ENCODE data around the gene YPEL2.

Gene YPEL2

DNA sequence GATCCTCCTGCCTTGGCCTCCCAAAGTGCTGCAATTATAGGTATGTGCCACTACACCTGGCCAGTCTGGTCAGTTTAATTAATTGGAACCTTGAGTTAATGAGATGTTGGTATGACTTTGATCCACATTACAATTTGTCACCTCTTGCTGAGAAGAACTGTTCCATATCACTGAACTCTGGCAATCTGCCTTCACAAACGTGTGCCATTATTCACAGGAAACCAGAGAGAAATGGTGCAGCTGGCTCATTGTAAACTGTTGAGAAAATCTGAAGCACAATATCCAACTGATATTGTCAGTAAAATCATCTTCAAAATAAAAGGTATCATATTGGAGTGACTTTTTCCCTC, 39.3 kb upstream of the YPEL2 start:
- Mint-ChIP-seq H3K27ac (no peak overlapping the region), H3K36me3 (ENCODE audit: low read depth) (no peaks in the 10 kb centered on the region), H3K4me3 (no peak overlapping the region), H3K9me3 (no peaks in the 10 kb centered on the region), H3K4me1 (no peaks in the 10 kb centered on the region), H3K27me3 (ENCODE audit: low read depth) (no peaks in the 10 kb centered on the region)
- TF ChIP-seq, protein P1, sequence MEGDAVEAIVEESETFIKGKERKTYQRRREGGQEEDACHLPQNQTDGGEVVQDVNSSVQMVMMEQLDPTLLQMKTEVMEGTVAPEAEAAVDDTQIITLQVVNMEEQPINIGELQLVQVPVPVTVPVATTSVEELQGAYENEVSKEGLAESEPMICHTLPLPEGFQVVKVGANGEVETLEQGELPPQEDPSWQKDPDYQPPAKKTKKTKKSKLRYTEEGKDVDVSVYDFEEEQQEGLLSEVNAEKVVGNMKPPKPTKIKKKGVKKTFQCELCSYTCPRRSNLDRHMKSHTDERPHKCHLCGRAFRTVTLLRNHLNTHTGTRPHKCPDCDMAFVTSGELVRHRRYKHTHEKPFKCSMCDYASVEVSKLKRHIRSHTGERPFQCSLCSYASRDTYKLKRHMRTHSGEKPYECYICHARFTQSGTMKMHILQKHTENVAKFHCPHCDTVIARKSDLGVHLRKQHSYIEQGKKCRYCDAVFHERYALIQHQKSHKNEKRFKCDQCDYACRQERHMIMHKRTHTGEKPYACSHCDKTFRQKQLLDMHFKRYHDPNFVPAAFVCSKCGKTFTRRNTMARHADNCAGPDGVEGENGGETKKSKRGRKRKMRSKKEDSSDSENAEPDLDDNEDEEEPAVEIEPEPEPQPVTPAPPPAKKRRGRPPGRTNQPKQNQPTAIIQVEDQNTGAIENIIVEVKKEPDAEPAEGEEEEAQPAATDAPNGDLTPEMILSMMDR (IDR thresholded peaks at IDR 0.05; ENCODE audit: unreplicated experiment in 3 of 3) = no peak

DNA sequence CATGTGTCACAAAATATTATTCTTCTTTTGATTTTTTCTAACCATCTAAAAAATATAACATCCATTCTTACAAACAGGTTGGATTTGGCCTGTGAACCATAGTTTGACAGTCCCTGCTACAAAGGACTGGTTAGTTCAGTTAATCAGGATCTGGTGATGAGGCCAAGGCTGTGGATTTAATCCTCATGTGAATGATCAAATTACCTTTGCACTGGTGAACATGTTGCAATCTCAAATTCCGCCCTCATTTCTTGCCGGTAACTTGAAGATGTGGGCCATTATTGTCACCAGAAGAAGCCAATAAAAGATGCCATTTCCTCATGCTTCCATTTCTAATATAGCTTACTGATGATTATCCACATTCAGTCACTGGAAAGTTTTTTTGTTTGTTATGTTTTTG, 35.3 kb upstream of the YPEL2 start:
- no peaks in the 10 kb centered on the region for H3K36me3 Mint-ChIP-seq (ENCODE audit: low read depth)
- H3K27me3 Mint-ChIP-seq (ENCODE audit: low read depth) = peaks cover 5% of the 10 kb centered on the region
- no peaks in the 10 kb centered on the region for H3K4me1 Mint-ChIP-seq
- H3K4me3 Mint-ChIP-seq = no peak overlapping the region
- H3K9me3 Mint-ChIP-seq = no peaks in the 10 kb centered on the region
- TF ChIP-seq, protein P1 (IDR thresholded peaks at IDR 0.05; ENCODE audit: unreplicated experiment in 3 of 3) = no peak
- no peak overlapping the region for H3K27ac Mint-ChIP-seq

DNA sequence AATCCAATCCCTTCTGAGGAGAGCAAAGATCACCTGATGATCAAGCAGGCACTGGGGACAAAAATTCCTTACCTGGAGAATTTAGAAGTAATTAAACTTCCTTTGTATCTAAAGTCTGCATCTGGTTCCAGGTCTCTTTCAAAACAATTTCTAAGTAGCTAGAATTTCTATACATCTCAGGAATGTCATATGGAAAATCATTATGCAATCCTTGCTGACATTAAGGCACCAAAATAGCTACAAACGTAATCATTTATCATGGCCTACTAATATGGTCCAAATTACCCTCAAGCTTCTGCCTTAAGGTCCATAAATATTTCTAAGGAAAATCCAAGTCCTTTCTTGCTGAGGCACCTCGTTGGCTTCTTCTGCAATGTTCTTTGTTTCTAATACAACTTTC, 32.9 kb upstream of the YPEL2 start:
- H3K9me3 Mint-ChIP-seq = no peaks in the 10 kb centered on the region
- H3K4me3 Mint-ChIP-seq = no peak overlapping the region
- TF ChIP-seq, protein P1 (IDR thresholded peaks at IDR 0.05; ENCODE audit: unreplicated experiment in 3 of 3) = no peak
- no peaks in the 10 kb centered on the region for H3K36me3 Mint-ChIP-seq (ENCODE audit: low read depth)
- H3K4me1 Mint-ChIP-seq = no peaks in the 10 kb centered on the region
- no peak overlapping the region for H3K27ac Mint-ChIP-seq
- H3K27me3 Mint-ChIP-seq (ENCODE audit: low read depth) = peaks cover 5% of the 10 kb centered on the region

DNA sequence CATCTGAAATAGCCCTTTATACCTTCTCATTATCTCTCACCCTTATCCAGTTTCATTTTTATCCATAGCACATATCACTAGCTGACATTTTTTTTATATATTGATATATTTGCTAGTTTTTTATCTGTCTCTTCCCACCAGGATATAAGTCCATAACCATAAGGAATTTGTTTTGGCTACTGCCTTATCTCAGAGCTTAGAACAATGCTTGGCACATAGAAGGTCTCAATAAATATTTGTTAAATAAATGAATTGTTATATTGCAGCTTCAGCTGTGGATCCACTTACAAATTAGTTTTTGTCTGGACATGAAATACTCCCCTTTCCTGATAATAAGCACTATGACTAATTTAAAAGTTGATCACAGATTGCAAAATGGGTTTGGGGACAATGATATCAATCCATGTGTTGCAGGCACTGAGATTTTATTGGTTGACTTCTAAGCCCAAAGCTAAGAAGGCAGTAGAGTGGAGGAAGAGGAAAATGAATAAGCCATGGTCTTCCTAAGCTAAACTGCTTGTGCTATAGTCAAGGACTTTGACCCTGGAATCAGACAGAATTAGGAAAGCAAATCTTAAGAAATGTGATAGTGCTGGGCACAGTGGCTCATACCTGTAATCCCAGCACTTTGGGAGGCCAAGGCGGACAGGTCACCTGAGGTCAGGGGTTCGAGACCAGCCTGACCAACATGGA, 31.9 kb upstream of the YPEL2 start:
- Mint-ChIP-seq H3K4me3 (no peak overlapping the region), H3K27me3 (ENCODE audit: low read depth) (peaks cover 5% of the 10 kb centered on the region), H3K36me3 (ENCODE audit: low read depth) (no peaks in the 10 kb centered on the region), H3K9me3 (peaks cover 3% of the 10 kb centered on the region), H3K27ac (no peak overlapping the region), H3K4me1 (no peaks in the 10 kb centered on the region)
- TF ChIP-seq, protein P1 (IDR thresholded peaks at IDR 0.05; ENCODE audit: unreplicated experiment in 3 of 3) = no peak

DNA sequence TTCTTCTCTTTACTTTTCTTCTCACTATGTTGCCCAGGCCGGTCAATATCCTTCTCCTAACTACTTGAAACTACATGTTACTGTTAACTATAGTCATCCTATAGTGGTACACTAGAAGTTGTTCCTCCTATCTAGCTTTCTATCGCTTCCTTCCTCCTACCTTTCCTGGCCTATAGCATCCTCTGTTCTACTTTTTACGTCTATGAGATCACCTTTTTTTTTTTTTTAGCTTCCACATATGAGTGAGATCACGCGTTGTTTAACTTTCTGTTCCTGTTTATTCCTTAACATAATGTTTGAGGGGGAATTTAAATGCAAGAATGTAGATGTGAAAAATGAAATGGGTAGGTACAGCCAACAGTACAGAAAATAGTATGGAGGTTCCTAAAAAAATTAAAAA, 30.5 kb upstream of the YPEL2 start:
- Mint-ChIP-seq H3K27ac (no peak overlapping the region), H3K27me3 (ENCODE audit: low read depth) (peaks cover 5% of the 10 kb centered on the region), H3K9me3 (peaks cover 3% of the 10 kb centered on the region), H3K36me3 (ENCODE audit: low read depth) (no peaks in the 10 kb centered on the region), H3K4me3 (no peak overlapping the region), H3K4me1 (no peaks in the 10 kb centered on the region)
- TF ChIP-seq, protein P1 (IDR thresholded peaks at IDR 0.05; ENCODE audit: unreplicated experiment in 3 of 3) = no peak

- H3K4me3 Mint-ChIP-seq = no peak overlapping the region
- H3K27me3 Mint-ChIP-seq (ENCODE audit: low read depth) = no peaks in the 10 kb centered on the region
- H3K27ac Mint-ChIP-seq = no peak overlapping the region
- no peaks in the 10 kb centered on the region for H3K36me3 Mint-ChIP-seq (ENCODE audit: low read depth)
- TF ChIP-seq, protein P1 (IDR thresholded peaks at IDR 0.05; ENCODE audit: unreplicated experiment in 3 of 3) = no peak
- peaks cover 3% of the 10 kb centered on the region for H3K9me3 Mint-ChIP-seq
- no peaks in the 10 kb centered on the region for H3K4me1 Mint-ChIP-seq
Observed at GRCh38 chr17:59304811-59305210, 26.6 kb upstream of the YPEL2 start.
